OCI-LY3 (cell line): ENCODE data around the gene MORC2.

Experiments
- EZH2phosphoT487 ChIP-seq: fragments of 200-600 bp; shearing (Covaris generic); IDR thresholded peaks from 2 replicates; pipeline ENCODE4 v1.6.1; 2018; ENCODE audit warnings: antibody characterized with exemption, mixed run types, low read depth
- TF ChIP-seq, protein P1 (sequence below): fragments of 200-600, 300-600 bp; sonication (generic); IDR thresholded peaks from 2 replicates; pipeline ENCODE4 v1.5.1; 2014; ENCODE audit warnings: antibody characterized with exemption, low read length, low read depth

DNA sequence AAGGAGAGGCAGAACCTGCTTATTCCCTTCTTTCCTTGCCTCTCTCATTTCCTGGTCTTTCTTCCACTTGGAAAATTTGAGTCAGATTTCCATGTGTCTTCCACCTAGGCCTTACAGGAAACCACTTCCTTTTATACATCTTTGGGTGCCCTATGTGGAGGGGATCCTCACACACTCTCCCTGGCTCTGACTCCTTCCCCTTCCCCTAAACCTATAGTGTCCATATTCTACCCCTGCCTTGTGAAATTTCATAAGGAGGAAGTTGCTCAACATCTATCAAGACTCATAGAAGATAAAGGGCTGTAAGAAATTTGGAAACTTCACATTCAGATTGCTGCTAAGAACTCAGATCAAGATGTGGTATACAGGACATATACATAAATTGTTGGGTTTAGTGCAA lies 20.9 kb upstream of the MORC2 start:
- TF ChIP-seq, protein P1, sequence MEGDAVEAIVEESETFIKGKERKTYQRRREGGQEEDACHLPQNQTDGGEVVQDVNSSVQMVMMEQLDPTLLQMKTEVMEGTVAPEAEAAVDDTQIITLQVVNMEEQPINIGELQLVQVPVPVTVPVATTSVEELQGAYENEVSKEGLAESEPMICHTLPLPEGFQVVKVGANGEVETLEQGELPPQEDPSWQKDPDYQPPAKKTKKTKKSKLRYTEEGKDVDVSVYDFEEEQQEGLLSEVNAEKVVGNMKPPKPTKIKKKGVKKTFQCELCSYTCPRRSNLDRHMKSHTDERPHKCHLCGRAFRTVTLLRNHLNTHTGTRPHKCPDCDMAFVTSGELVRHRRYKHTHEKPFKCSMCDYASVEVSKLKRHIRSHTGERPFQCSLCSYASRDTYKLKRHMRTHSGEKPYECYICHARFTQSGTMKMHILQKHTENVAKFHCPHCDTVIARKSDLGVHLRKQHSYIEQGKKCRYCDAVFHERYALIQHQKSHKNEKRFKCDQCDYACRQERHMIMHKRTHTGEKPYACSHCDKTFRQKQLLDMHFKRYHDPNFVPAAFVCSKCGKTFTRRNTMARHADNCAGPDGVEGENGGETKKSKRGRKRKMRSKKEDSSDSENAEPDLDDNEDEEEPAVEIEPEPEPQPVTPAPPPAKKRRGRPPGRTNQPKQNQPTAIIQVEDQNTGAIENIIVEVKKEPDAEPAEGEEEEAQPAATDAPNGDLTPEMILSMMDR = no peak
- no peak for TF ChIP-seq EZH2phosphoT487
